GM23248 (cell line): ENCODE data around the gene KCND2. TPM values are rescaled to one million over a fixed set of nuclear protein-coding genes. Genes with fewer than 3 reads are reported as not detected.

ENCODE experiments used
- DNase-seq: peaks from one replicate; pipeline ENCODE4 v3.0.0-alpha.2; 2015
- H2AFZ ChIP-seq: fragments of 200-600 bp; sonication (generic); 2 replicates; pipeline ENCODE4 v1.6.1; 2016; ENCODE audit warnings: antibody characterized with exemption
- H3F3A ChIP-seq: fragments of 200-600 bp; sonication (generic); 2 replicates; pipeline ENCODE4 v1.6.1; 2016; ENCODE audit warnings: mild to moderate bottlenecking, antibody characterized with exemption, mixed run types; ENCODE audit not compliant: insufficient read depth
- H3K27ac ChIP-seq: fragments of 200-600 bp; sonication (generic); 2 replicates; pipeline ENCODE4 v1.5.1; 2016; ENCODE audit warnings: mild to moderate bottlenecking
- H3K27me3 ChIP-seq: fragments of 200-600 bp; sonication (generic); replicated peaks from 2 replicates; pipeline ENCODE4 v1.6.1; 2016; ENCODE audit warnings: mild to moderate bottlenecking; ENCODE audit not compliant: insufficient read depth
- H3K36me3 ChIP-seq: fragments of 200-600 bp; sonication (generic); 2 replicates; pipeline ENCODE4 v1.6.1; 2016; ENCODE audit warnings: low read depth, mild to moderate bottlenecking
- H3K4me1 ChIP-seq: fragments of 200-600 bp; sonication (generic); 2 replicates; pipeline ENCODE4 v1.6.1; 2016; ENCODE audit warnings: mild to moderate bottlenecking; ENCODE audit not compliant: insufficient read depth
- H3K4me2 ChIP-seq: fragments of 200-600 bp; sonication (generic); one replicate; pipeline ENCODE4 v1.6.1; 2016; ENCODE audit warnings: mild to moderate bottlenecking; ENCODE audit not compliant: unreplicated experiment
- H3K4me3 ChIP-seq: fragments of 200-600 bp; sonication (generic); 2 replicates; pipeline ENCODE4 v1.5.1; 2016; ENCODE audit warnings: mild to moderate bottlenecking
- H3K79me2 ChIP-seq: fragments of 200-600 bp; sonication (generic); 2 replicates; pipeline ENCODE4 v1.6.1; 2016; ENCODE audit warnings: mild to moderate bottlenecking; ENCODE audit not compliant: insufficient read depth
- H3K9ac ChIP-seq: fragments of 200-600 bp; sonication (generic); 2 replicates; pipeline ENCODE4 v1.6.1; 2016; ENCODE audit warnings: mild to moderate bottlenecking
- H3K9me2 ChIP-seq: fragments of 200-600 bp; sonication (generic); 2 replicates; pipeline ENCODE4 v1.6.1; 2016; ENCODE audit warnings: mixed run types, mild to moderate bottlenecking, moderate library complexity; ENCODE audit not compliant: insufficient read depth
- H3K9me3 ChIP-seq: fragments of 200-600 bp; sonication (generic); one replicate; pipeline ENCODE4 v1.6.1; 2017; ENCODE audit warnings: low read depth
- H4K20me1 ChIP-seq: fragments of 200-600 bp; sonication (generic); 2 replicates; pipeline ENCODE4 v1.6.0; 2016; ENCODE audit not compliant: insufficient read depth
- EZH2 ChIP-seq: fragments of 200-600 bp; sonication (generic); IDR thresholded peaks from 2 replicates; pipeline ENCODE4 v1.6.1; 2018; ENCODE audit warnings: antibody characterized with exemption, mild to moderate bottlenecking; ENCODE audit not compliant: insufficient read depth, poor library complexity, severe bottlenecking
- EZH2phosphoT487 ChIP-seq: fragments of 200-600 bp; sonication (generic); IDR thresholded peaks from 2 replicates; pipeline ENCODE4 v1.6.1; 2018; ENCODE audit warnings: antibody characterized with exemption, moderate library complexity, mild to moderate bottlenecking, low read depth; ENCODE audit not compliant: insufficient read depth
- WGBS, 2 experiments: methylation state at CpG; one replicate each; pipeline ENCODE4 v1.1.6; 2015 to 2017; ENCODE audit warnings: low lambda C conversion rate in 2 of 2, low coverage in 1 of 2; ENCODE audit errors: missing lambda C conversion rate in 2 of 2; 5-methylcytosine and 5-hydroxymethylcytosine counted together
- in situ Hi-C: fragments of 300-500 bp; cut with MboI; formaldehyde crosslinking; loops from 2 replicates; pipeline ENCODE4 v1.15.0; 2020
- polyA plus RNA-seq: library from polyadenylated mRNA; unstranded; fragments of >200 nt; fragmentation: Nextera tagmentation; extraction: Ambion mirVana; gene quantifications from 2 replicates; pipeline ENCODE4 v1.2.1, GENCODE V29; 2016
- total RNA-seq: library from RNA; depleted of rRNA; stranded (reverse); fragments of >200 nt; shearing (Covaris generic); gene quantifications from 2 replicates; pipeline ENCODE4 v1.2.3, GENCODE V29; 2014

KCND2 gene
- total and polyA plus RNA-seq, 2 experiments from 2014 or later = 0.35 to 1.5 TPM

DNA sequence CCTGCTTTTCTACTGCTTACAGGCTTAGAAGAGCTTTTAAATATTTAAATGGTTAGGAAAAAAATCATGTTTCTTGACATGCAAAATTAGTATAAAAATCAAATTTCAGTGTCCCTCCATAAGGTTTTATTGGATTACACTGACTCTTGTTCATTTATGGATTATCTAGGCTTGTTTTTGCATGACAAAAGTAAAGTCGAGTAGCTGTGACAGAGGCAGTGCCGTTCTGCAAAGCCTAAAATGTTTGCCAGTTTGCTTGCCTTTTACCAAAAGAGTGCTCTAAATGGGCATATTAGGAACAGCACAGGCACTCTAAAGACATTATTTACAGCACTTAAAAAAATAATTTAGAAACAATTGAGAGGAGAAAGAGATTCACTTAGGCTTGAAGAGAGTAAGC, 445.4 kb downstream of the KCND2 start:
- Histone ChIP-seq H4K20me1 (no peaks in the 10 kb centered on the region), H3K4me3 (no peak overlapping the region), H3K27ac (no peak overlapping the region), H3K36me3 (no peaks in the 10 kb centered on the region), H3K27me3 (peaks cover 5% of the 10 kb centered on the region; the same call in 1 of the 2 replicates), H3K4me1 (no peaks in the 10 kb centered on the region), H3K4me2 (no peak overlapping the region), H3K79me2 (no peaks in the 10 kb centered on the region), H3F3A (no peaks in the 10 kb centered on the region), H3K9ac (no peak overlapping the region), H3K9me3 (no peaks in the 10 kb centered on the region), H2AFZ (no peak overlapping the region), H3K9me2 (no peaks in the 10 kb centered on the region)
- DNase-seq = no peak
- TF ChIP-seq EZH2 (no peak), EZH2phosphoT487 (no peak)
- 41 to 42% methylated on average over 2 of the region's 2 CpGs for WGBS, 2 experiments
- in situ Hi-C loops = no loop called here

DNA sequence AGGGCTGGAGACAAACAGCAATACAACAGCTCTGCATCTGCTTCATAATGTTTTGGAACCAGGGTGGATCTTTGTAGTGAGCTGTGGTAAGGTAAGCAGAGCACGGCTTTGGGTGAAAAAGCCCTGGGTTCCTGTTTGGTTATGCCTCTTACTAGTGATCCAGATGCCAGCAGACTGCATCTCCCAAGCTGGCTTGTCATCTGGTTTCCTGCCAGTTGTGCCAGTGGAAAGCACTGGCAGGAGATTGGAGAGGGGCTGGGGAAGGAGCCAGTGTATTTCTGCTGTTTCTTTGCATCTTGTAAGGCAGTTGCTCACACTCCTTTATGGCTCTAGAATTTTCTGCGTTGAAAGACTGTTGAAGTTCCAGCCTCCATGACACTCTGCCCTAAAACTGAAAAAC, 447.3 kb downstream of the KCND2 start:
- Histone ChIP-seq H3K9me3 (no peaks in the 10 kb centered on the region), H3K4me1 (no peaks in the 10 kb centered on the region), H3K27ac (no peak overlapping the region), H3K36me3 (no peaks in the 10 kb centered on the region), H3K79me2 (no peaks in the 10 kb centered on the region), H3K4me2 (no peak overlapping the region), H3F3A (no peaks in the 10 kb centered on the region), H4K20me1 (no peaks in the 10 kb centered on the region), H3K27me3 (peaks cover 5% of the 10 kb centered on the region; the same call in 1 of the 2 replicates), H3K9ac (no peak overlapping the region), H3K9me2 (no peaks in the 10 kb centered on the region), H3K4me3 (no peak overlapping the region), H2AFZ (no peak overlapping the region)
- DNase-seq = no peak
- 36 to 39% methylated on average over 2 of the region's 2 CpGs for WGBS, 2 experiments
- TF ChIP-seq EZH2phosphoT487 (no peak), EZH2 (no peak)
- in situ Hi-C loops = no loop called here

DNA sequence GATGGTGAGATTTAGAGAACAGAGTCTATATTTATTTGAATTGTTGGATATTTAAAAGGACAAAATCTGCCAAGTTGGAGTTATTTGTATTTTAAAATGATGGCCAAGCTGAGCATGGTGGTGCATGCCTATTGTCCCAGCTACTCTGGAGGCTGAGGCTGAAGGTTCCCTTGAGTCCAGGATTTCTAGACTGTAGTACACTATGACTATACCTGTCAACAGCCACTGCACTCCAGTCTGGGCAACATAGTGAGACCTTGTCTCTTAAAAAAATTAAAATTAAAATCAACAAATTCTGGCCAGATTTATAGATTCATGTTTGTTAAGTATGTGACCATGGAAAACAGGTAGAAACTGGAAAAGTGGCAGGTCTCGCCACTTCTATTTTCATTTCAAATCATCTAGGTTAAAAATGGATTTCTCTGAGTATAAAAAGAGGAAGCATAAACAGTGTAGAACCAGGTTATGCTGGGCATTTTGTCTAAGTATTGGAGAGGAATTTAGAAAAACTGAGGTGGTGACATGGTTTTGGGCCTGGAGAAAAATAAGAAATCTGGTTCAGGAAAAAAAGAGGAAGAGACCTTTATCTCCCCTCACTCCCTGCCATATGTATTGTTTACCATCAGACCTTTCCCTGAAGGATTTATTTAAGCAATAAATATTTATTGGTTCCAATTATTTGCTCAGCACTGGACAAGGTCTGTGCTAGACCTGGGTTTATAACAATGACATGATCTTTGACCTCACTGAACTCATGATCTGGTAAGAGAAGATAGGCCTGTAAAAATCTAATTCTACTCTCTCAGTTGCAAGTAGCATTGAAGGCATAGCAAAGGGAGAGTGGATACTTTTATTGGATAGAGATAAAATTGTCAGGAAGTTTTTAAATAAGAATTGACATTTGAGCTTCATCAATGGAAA, 450.8 kb downstream of the KCND2 start:
- in situ Hi-C loops = no loop called here
- no peak overlapping the region for H3K4me3 ChIP-seq
- no peaks in the 10 kb centered on the region for H4K20me1 ChIP-seq
- H3K4me1 ChIP-seq = no peaks in the 10 kb centered on the region
- H3K9me3 ChIP-seq = no peaks in the 10 kb centered on the region
- H3K36me3 ChIP-seq = no peaks in the 10 kb centered on the region
- H3K9me2 ChIP-seq = no peaks in the 10 kb centered on the region
- no peaks in the 10 kb centered on the region for H3K79me2 ChIP-seq
- H2AFZ ChIP-seq = no peak overlapping the region
- 73 to 79% methylated on average over 1 of the region's 1 CpG for WGBS, 2 experiments
- H3K27ac ChIP-seq = no peak overlapping the region
- H3K9ac ChIP-seq = no peak overlapping the region
- no peak for TF ChIP-seq EZH2
- no peak for TF ChIP-seq EZH2phosphoT487
- H3K27me3 ChIP-seq = peaks cover 5% of the 10 kb centered on the region; the same call in 1 of the 2 replicates
- H3K4me2 ChIP-seq = no peak overlapping the region
- DNase-seq = no peak
- H3F3A ChIP-seq = no peaks in the 10 kb centered on the region

DNA sequence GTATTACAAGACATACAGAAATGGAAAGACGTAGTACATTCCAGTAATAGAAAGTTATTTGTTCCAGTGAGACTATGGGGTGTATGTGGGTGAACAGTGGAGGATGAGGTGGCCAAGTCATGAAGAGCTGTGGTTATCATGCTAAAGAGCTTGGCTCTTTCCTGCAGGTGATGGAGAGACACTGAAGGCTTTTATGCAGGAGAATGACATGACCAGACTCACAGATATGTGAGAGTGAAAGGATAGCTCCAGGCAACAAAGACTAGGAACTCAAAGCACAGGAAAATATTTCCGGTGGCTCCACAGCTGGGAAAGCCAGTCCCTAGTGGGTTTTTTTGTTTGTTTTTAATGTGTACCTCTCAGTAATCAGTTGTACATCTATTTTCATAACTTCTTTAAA, 451.5 kb downstream of the KCND2 start:
- no peak overlapping the region for H2AFZ ChIP-seq
- in situ Hi-C loops = no loop called here
- no peak overlapping the region for H3K4me2 ChIP-seq
- peaks cover 3% of the 10 kb centered on the region; the same call in 1 of the 2 replicates for H3K27me3 ChIP-seq
- H3K36me3 ChIP-seq = no peaks in the 10 kb centered on the region
- 0 out of 2 replicates have a peak, but pooled peaks cover 4% of the 10 kb centered on the region for H3K4me1 ChIP-seq
- no peaks in the 10 kb centered on the region for H3K9me2 ChIP-seq
- no peak for TF ChIP-seq EZH2phosphoT487
- TF ChIP-seq EZH2 = no peak
- no peaks in the 10 kb centered on the region for H3F3A ChIP-seq
- 59 to 76% methylated on average over 2 of the region's 2 CpGs for WGBS, 2 experiments
- no peak overlapping the region for H3K27ac ChIP-seq
- no peaks in the 10 kb centered on the region for H3K79me2 ChIP-seq
- no peak for DNase-seq
- H4K20me1 ChIP-seq = no peaks in the 10 kb centered on the region
- no peak overlapping the region for H3K9ac ChIP-seq
- no peak overlapping the region for H3K4me3 ChIP-seq
- H3K9me3 ChIP-seq = no peaks in the 10 kb centered on the region
